HCT116 (cell line): Measurements from ENCODE around the gene PRLR. TPM values are rescaled to one million over a fixed set of nuclear protein-coding genes. Genes with fewer than 3 reads are reported as not detected.

ENCODE experiments used
- ATAC-seq: fragments of 200-7000 bp; cut with Tn5 transposase; 2 replicates; pipeline ENCODE4 v1.9.1; 2020; ENCODE audit warnings: mild to moderate bottlenecking, moderate library complexity
- Bru-seq: library from RNA; stranded (reverse); fragments of 400-500 nt; gene quantifications from one replicate; lab custom pipeline; 2021; lab: Mats Ljungman, UMichigan
- BruChase-seq, 2 experiments: library from RNA; stranded (reverse); fragments of 400-500 nt; gene quantifications; one replicate each; lab custom pipeline; 2021; lab: Mats Ljungman, UMichigan
- BruUV-seq: library from RNA; stranded (reverse); fragments of 400-500 nt; replicated peaks from 2 replicates; lab custom pipeline; 2021; lab: Mats Ljungman, UMichigan
- CTCF ChIA-PET: fragments of 300-600 bp; sonication (Branson Sonifier 250); formaldehyde crosslinking; loops from one replicate; lab custom pipeline; 2021; ENCODE audit warnings: antibody characterized with exemption; lab: Charles Lee
- POLR2A ChIA-PET: fragments of 300-600, 350-600 bp; sonication (Branson Sonifier 250); formaldehyde crosslinking; loops from one replicate; lab custom pipeline; 2021; ENCODE audit warnings: antibody characterized with exemption; lab: Charles Lee
- RAD21 ChIA-PET, 2 experiments: fragments of 300-600 bp; sonication (Branson Sonifier 250); formaldehyde crosslinking; loops; one replicate each; lab custom pipeline; 2023; ENCODE audit warnings: low total read pairs in 2 of 2; ENCODE audit not compliant: uncharacterized antibody in 2 of 2, unreplicated experiment in 2 of 2, low non-redundant PET in 1 of 2; lab: Charles Lee
- DNase-seq: peaks from one replicate; pipeline ENCODE4 v3.0.0-alpha.2; 2010; ENCODE audit warnings: low read depth, low spot score
- H2AFZ ChIP-seq: fragments of 200-600 bp; shearing (Covaris generic), sonication (generic); 2 replicates; pipeline ENCODE4 v1.6.1; 2017; ENCODE audit warnings: low read depth, mixed run types, mixed read lengths, antibody characterized with exemption, low read length; ENCODE audit not compliant: poor library complexity, severe bottlenecking
- H3K27ac ChIP-seq: 2 replicates; pipeline ENCODE4 v1.5.1; 2012; ENCODE audit warnings: low read depth, low read length
- H3K27me3 ChIP-seq: fragments of 200-600 bp; sonication (generic); 2 replicates; pipeline ENCODE4 v1.6.1; 2016; ENCODE audit warnings: mixed run types, low read length, mixed read lengths; ENCODE audit not compliant: insufficient read depth
- H3K36me3 ChIP-seq, 2 experiments: fragments of 200-500 bp in 1 of 2; fragments of 200-600 bp in 1 of 2; sonication (Bioruptor generic) in 1 of 2; sonication (generic) in 1 of 2; 2 replicates each; pipeline versions ENCODE4 v1.5.1 to v1.6.1; 2014 to 2016; ENCODE audit warnings: low read length in 2 of 2, inconsistent platforms in 1 of 2, mixed read lengths in 1 of 2, mixed run types in 1 of 2; ENCODE audit not compliant: insufficient read depth in 2 of 2, control insufficient read depth in 1 of 2
- H3K4me1 ChIP-seq, 2 experiments: fragments of 200-600 bp in 1 of 2; sonication (generic) in 1 of 2; 2 replicates each; pipeline versions ENCODE4 v1.5.1 to v1.6.1; 2012 to 2017; ENCODE audit warnings: low read length in 2 of 2, inconsistent platforms in 1 of 2, mild to moderate bottlenecking in 1 of 2, mixed read lengths in 1 of 2, mixed run types in 1 of 2, moderate library complexity in 1 of 2; ENCODE audit not compliant: insufficient read depth in 2 of 2, control insufficient read depth in 1 of 2
- H3K4me2 ChIP-seq: fragments of 200-600 bp; sonication (generic); 2 replicates; pipeline ENCODE4 v1.6.1; 2017; ENCODE audit warnings: mixed run types, low read length, mixed read lengths
- H3K4me3 ChIP-seq, 2 experiments: fragments of 200-600 bp in 1 of 2; sonication (generic) in 1 of 2; replicated peaks in 1 of 2; 2 replicates each; pipeline ENCODE4 v1.5.1; 2011 to 2016; ENCODE audit warnings: low read length in 2 of 2, control low read depth in 1 of 2, low read depth in 1 of 2, mild to moderate bottlenecking in 1 of 2, mixed read lengths in 1 of 2, mixed run types in 1 of 2
- H3K79me2 ChIP-seq: fragments of 200-600 bp; sonication (generic); 2 replicates; pipeline ENCODE4 v1.6.1; 2017; ENCODE audit warnings: mild to moderate bottlenecking, mixed run types, low read length, moderate library complexity, mixed read lengths; ENCODE audit not compliant: insufficient read depth
- H3K9ac ChIP-seq: fragments of 200-600 bp; sonication (generic); 2 replicates; pipeline ENCODE4 v1.6.1; 2016; ENCODE audit warnings: low read length, mixed read lengths
- H3K9me2 ChIP-seq: fragments of 200-600 bp; sonication (generic), shearing (Covaris generic); 2 replicates; pipeline ENCODE4 v1.6.1; 2017; ENCODE audit warnings: mixed run types, mild to moderate bottlenecking, moderate library complexity; ENCODE audit not compliant: insufficient read depth
- H3K9me3 ChIP-seq, 2 experiments: fragments of 200-500 bp in 1 of 2; fragments of 200-600 bp in 1 of 2; sonication (Bioruptor generic) in 1 of 2; sonication (generic) in 1 of 2; 2 replicates each; pipeline ENCODE4 v1.6.1; 2014 to 2017; ENCODE audit warnings: low read length in 2 of 2, mixed read lengths in 2 of 2, inconsistent platforms in 1 of 2, low read depth in 1 of 2, mild to moderate bottlenecking in 1 of 2, mixed run types in 1 of 2, moderate library complexity in 1 of 2; ENCODE audit not compliant: control insufficient read depth in 1 of 2, insufficient read depth in 1 of 2
- H4K20me1 ChIP-seq: fragments of 200-600 bp; sonication (generic), shearing (Covaris generic); 2 replicates; pipeline ENCODE4 v1.6.1; 2017; ENCODE audit warnings: mixed run types, mild to moderate bottlenecking, moderate library complexity; ENCODE audit not compliant: insufficient read depth
- CTCF ChIP-seq, 3 experiments: fragments of 200-600 bp in 1 of 3; sonication (generic) in 1 of 3; IDR thresholded peaks in 2 of 3; conservative IDR thresholded peaks in 1 of 3; 2 replicates each; pipeline ENCODE4 v1.5.1; 2012 to 2017; ENCODE audit warnings: low read depth in 2 of 3, low read length in 2 of 3, antibody characterized with exemption in 1 of 3, borderline replicate concordance in 1 of 3, control low read depth in 1 of 3, mild to moderate bottlenecking in 1 of 3, mixed read lengths in 1 of 3, mixed run types in 1 of 3, moderate library complexity in 1 of 3; ENCODE audit not compliant: insufficient read depth in 1 of 3
- EGR1 ChIP-seq: IDR thresholded peaks from 2 replicates; pipeline ENCODE4 v1.6.1; 2012; ENCODE audit warnings: low read depth
- EZH2 ChIP-seq: fragments of 200-600 bp; sonication (generic); IDR thresholded peaks from 2 replicates; pipeline ENCODE4 v1.6.1; 2017; ENCODE audit warnings: antibody characterized with exemption, mixed run types
- MAX ChIP-seq: IDR thresholded peaks from 2 replicates; pipeline ENCODE4 v1.6.1; 2012
- POLR2A ChIP-seq: IDR thresholded peaks from 2 replicates; pipeline ENCODE4 v1.7.0; 2011; ENCODE audit warnings: borderline replicate concordance; ENCODE audit not compliant: insufficient read depth, insufficient read length; ENCODE audit errors: extremely low read depth
- SP1 ChIP-seq: IDR thresholded peaks from 2 replicates; pipeline ENCODE4 v1.6.1; 2012; ENCODE audit warnings: low read depth
- ZFX ChIP-seq: fragments of 450-650 bp; IDR thresholded peaks from 2 replicates; pipeline ENCODE4 v1.6.1; 2017
- intact Hi-C: fragments of 100-400 bp; cut with micrococcal nuclease; formaldehyde crosslinking; loops from 2 replicates; pipeline ENCODE4 v1.10.0; 2022
- long read RNA-seq: library from polyadenylated mRNA; unstranded; transcript quantifications from one replicate; pipeline ENCODE4 v2.0.0, GENCODE V29; 2021; ENCODE audit not compliant: unreplicated experiment
- polyA plus RNA-seq: library from polyadenylated mRNA; unstranded; fragments of >200 nt; gene quantifications from 2 replicates; pipeline ENCODE4 v1.2.1, GENCODE V29; 2012; ENCODE audit warnings: missing spikeins
- total RNA-seq: library from RNA; stranded (reverse); gene quantifications from one replicate; pipeline ENCODE4 v1.2.1, GENCODE V29; 2021; ENCODE audit not compliant: unreplicated experiment

Gene PRLR
- total RNA-seq (0.10 TPM), Bru-seq, nascent RNA (percentile 0 among the genes with signal in this experiment), BruChase-seq, experiment 1, labeled RNA remaining after a 6-hour chase (not detected), BruChase-seq, experiment 2, labeled RNA remaining after a 2-hour chase (not detected)
- not detected in 2 replicates for polyA plus RNA-seq
- long read RNA-seq: 0 reads

- Histone ChIP-seq H3K4me1 (no peaks in the 10 kb centered on the region), H4K20me1 (no peaks in the 10 kb centered on the region), H3K9me2 (no peaks in the 10 kb centered on the region), H3K4me3 (no peak within 1 kb of the TSS), H3K27me3 (peaks cover 12% of the 10 kb centered on the region), H3K27ac (no peak within 1 kb of the TSS), H3K79me2 (no peaks in the 10 kb centered on the region), H3K9ac (no peak within 1 kb of the TSS), H3K9me3 (no peaks in the 10 kb centered on the region), H3K36me3 (no peaks in the 10 kb centered on the region), H2AFZ (no peak within 1 kb of the TSS), H3K4me2 (no peak within 1 kb of the TSS)
- ChIA-PET RAD21 (no interaction called here), CTCF (no interaction called here), POLR2A (no interaction called here)
- intact Hi-C loops: no loop called here
- TF ChIP-seq CTCF (IDR thresholded peaks at IDR 0.05 in 2 of 3, conservative IDR thresholded peaks at IDR 0.05 in 1 of 3; ENCODE audit: borderline replicate concordance in 1 of 3, insufficient read depth in 1 of 3, low read depth in 2 of 3, low read length in 2 of 3): no peak
- no peak for TF ChIP-seq ZFX
- TF ChIP-seq SP1: no peak
- no peak for TF ChIP-seq MAX
- TF ChIP-seq EGR1: no peak
- no peak for TF ChIP-seq EZH2
- no peak for TF ChIP-seq POLR2A
- no peak for DNase-seq
- ATAC-seq: no peak
- no TSS peak for BruUV-seq
Measured at GRCh38 chr5:35230038-35230611, at the start of gene PRLR. TSS of gene PRLR (minus strand) at chr5:35230487. CDS start at chr5:35089620, 140,867 bp downstream.
